ENCODE measurements around the gene GSTM3. TPM values are rescaled to one million over a fixed set of nuclear protein-coding genes. Genes with fewer than 3 reads are reported as not detected.
A peak's percentile ranks its signal among the peaks of the same experiment; 100 is the strongest.
"Not testable (repeated sequence)": the region's sequence is repeated elsewhere in the genome, so short reads cannot be mapped to it uniquely, and the experiment has no call there.

GSTM3 gene
- total and polyA plus RNA-seq, 5 experiments from 2014 or later = 10.7 to 96.3 (median 60.0) TPM

GRCh38 chr1:109773203-109773899 is 32.5 kb upstream of the GSTM3 start:
- DNase-seq = peak; percentile 43 to 85 (median 67)
- POLR2A ChIA-PET = interaction anchor here (0.6 to 3.1 kb wide), 5 partner anchors 133 to 227 kb away, joined by 3 to 18 read pairs (median 5); partner anchors contain the start of genes AHCYL1 and GNAI3
- H3K36me3 Mint-ChIP-seq = no peaks in the 10 kb centered on the region
- peaks cover 0 to 23% (median 1%) of the 10 kb centered on the region in 5 donors for H3K27me3 Mint-ChIP-seq
- ATAC-seq = peak; percentile 94 to 95
- H3K4me3 Mint-ChIP-seq = no peak overlapping the region
- peak overlapping the region in 2 of 10 donors; percentile 16 to 46 for H3K27ac Mint-ChIP-seq
- H3K4me1 Mint-ChIP-seq = peaks cover 4 to 17% (median 8%) of the 10 kb centered on the region in 4 donors
- H3K9me3 Mint-ChIP-seq = no peaks in the 10 kb centered on the region

GRCh38 chr1:109772658-109773202 is 31.9 kb upstream of the GSTM3 start:
- peak overlapping the region in 2 of 10 donors; percentile 29 to 41 for H3K27ac Mint-ChIP-seq
- no peak overlapping the region for H3K4me3 Mint-ChIP-seq
- no peaks in the 10 kb centered on the region for H3K9me3 Mint-ChIP-seq
- H3K36me3 Mint-ChIP-seq = no peaks in the 10 kb centered on the region
- ATAC-seq (no peak), DNase-seq (no peak)
- peaks cover 4 to 17% (median 8%) of the 10 kb centered on the region in 4 donors for H3K4me1 Mint-ChIP-seq
- peaks cover 0 to 23% (median 1%) of the 10 kb centered on the region in 5 donors for H3K27me3 Mint-ChIP-seq
- POLR2A ChIA-PET = interaction anchor here (0.6 to 3.1 kb wide), 2 partner anchors 205 to 211 kb away, joined by 3 to 18 read pairs; partner anchors contain the start of gene AHCYL1

- Mint-ChIP-seq H3K27me3 (peaks cover 0 to 23% (median 1%) of the 10 kb centered on the region in 5 donors), H3K4me1 (peaks cover 4 to 13% (median 6%) of the 10 kb centered on the region in 4 donors), H3K4me3 (no peak overlapping the region), H3K9me3 (no peaks in the 10 kb centered on the region), H3K36me3 (no peaks in the 10 kb centered on the region), H3K27ac (peak overlapping the region in 4 of 10 donors; percentile 29 to 64 (median 38))
- no peak for ATAC-seq
- DNase-seq = peak in 1 of 10 donors; percentile 27
- POLR2A ChIA-PET = interaction anchor here (1.5 kb wide), 1 partner anchor 224 kb away, joined by 3 read pairs; the partner anchor contains the start of gene GNAI3
These were observed 31.1 kb upstream of the GSTM3 start for GRCh38 chr1:109771712-109772657.

- Mint-ChIP-seq H3K36me3 (no peaks in the 10 kb centered on the region), H3K9me3 (no peaks in the 10 kb centered on the region), H3K4me1 (peaks cover 0 to 8% (median 3%) of the 10 kb centered on the region in 4 donors), H3K27me3 (peaks cover 0 to 17% (median 1%) of the 10 kb centered on the region in 5 donors), H3K4me3 (no peak overlapping the region), H3K27ac (peak overlapping the region in 2 of 10 donors; percentile 13 to 65)
- POLR2A ChIA-PET = interaction anchor here (0.5 to 1.5 kb wide), 2 partner anchors 40 to 222 kb away, joined by 3 read pairs; partner anchors contain the start of gene GNAI3
- DNase-seq (peak in 1 of 10 donors; percentile 48), ATAC-seq (no peak)
These were observed 29.7 kb upstream of the GSTM3 start for GRCh38 chr1:109770331-109771095.

GRCh38 chr1:109769330-109770078 is 28.7 kb upstream of the GSTM3 start:
- no peak for ATAC-seq
- Mint-ChIP-seq H3K36me3 (no peaks in the 10 kb centered on the region), H3K4me3 (no peak overlapping the region), H3K9me3 (no peaks in the 10 kb centered on the region), H3K4me1 (peaks cover 0 to 8% (median 3%) of the 10 kb centered on the region in 4 donors), H3K27ac (peak overlapping the region in 1 of 10 donors; percentile 72), H3K27me3 (peaks cover 0 to 9% (median 2%) of the 10 kb centered on the region in 5 donors)
- DNase-seq = peak in 1 of 10 donors; percentile 35
- POLR2A ChIA-PET = no interaction called here

GRCh38 chr1:109768820-109769219 is 28.0 kb upstream of the GSTM3 start:
- Mint-ChIP-seq H3K27me3 (peaks cover 0 to 9% (median 2%) of the 10 kb centered on the region in 5 donors), H3K4me1 (peaks cover 0 to 7% (median 3%) of the 10 kb centered on the region in 4 donors), H3K36me3 (no peaks in the 10 kb centered on the region), H3K9me3 (no peaks in the 10 kb centered on the region), H3K4me3 (no peak overlapping the region), H3K27ac (no peak overlapping the region)
- POLR2A ChIA-PET = no interaction called here
- DNase-seq = no peak
- no peak for ATAC-seq

- Mint-ChIP-seq H3K27ac (no peak overlapping the region), H3K27me3 (peaks cover 0 to 9% (median 2%) of the 10 kb centered on the region in 5 donors), H3K4me3 (no peak overlapping the region), H3K36me3 (no peaks in the 10 kb centered on the region), H3K9me3 (no peaks in the 10 kb centered on the region), H3K4me1 (peaks cover 0 to 3% (median 0%) of the 10 kb centered on the region in 4 donors)
- no peak for DNase-seq
- POLR2A ChIA-PET = no interaction called here
- ATAC-seq = no peak
These were observed 27.5 kb upstream of the GSTM3 start for GRCh38 chr1:109768335-109768650.

- Mint-ChIP-seq H3K27me3 (peaks cover 0 to 9% (median 2%) of the 10 kb centered on the region in 5 donors), H3K27ac (no peak overlapping the region), H3K36me3 (no peaks in the 10 kb centered on the region), H3K9me3 (no peaks in the 10 kb centered on the region), H3K4me1 (peaks cover 0 to 3% (median under 1%) of the 10 kb centered on the region in 4 donors), H3K4me3 (no peak overlapping the region)
- ATAC-seq (no peak), DNase-seq (peak in 2 of 10 donors; percentile 3 to 21)
- POLR2A ChIA-PET = no interaction called here
These were observed 26.9 kb upstream of the GSTM3 start for GRCh38 chr1:109767637-109768334.

- ATAC-seq = not testable (repeated sequence)
These were observed 26.3 kb upstream of the GSTM3 start for GRCh38 chr1:109766991-109767636.

GRCh38 chr1:109765896-109766615 is 25.2 kb upstream of the GSTM3 start:
- peaks cover 0 to 9% (median 4%) of the 10 kb centered on the region in 5 donors for H3K27me3 Mint-ChIP-seq
- H3K27ac Mint-ChIP-seq = no peak overlapping the region
- no peaks in the 10 kb centered on the region for H3K36me3 Mint-ChIP-seq
- DNase-seq = peak in 2 of 10 donors; percentile 1 to 34
- no peak for ATAC-seq
- no peaks in the 10 kb centered on the region for H3K9me3 Mint-ChIP-seq
- POLR2A ChIA-PET = no interaction called here
- H3K4me3 Mint-ChIP-seq = no peak overlapping the region
- peaks cover 0 to 2% (median 0%) of the 10 kb centered on the region in 4 donors for H3K4me1 Mint-ChIP-seq

More at GRCh38 chr1:109766991-109767636, 26.3 kb upstream of the GSTM3 start:
- H3K4me3 Mint-ChIP-seq, H3K4me1 Mint-ChIP-seq, H3K27ac Mint-ChIP-seq, H3K27me3 Mint-ChIP-seq, POLR2A ChIA-PET, H3K9me3 Mint-ChIP-seq, H3K36me3 Mint-ChIP-seq: not testable (repeated sequence)
- peak in 1 of 10 donors; percentile 3 for DNase-seq
